ENCODE data around the gene UFSP2.

GRCh38 chr4:185424905-185425646 lies 688 bp downstream of the UFSP2 start:
- TF ChIP-seq POLR2AphosphoS5 (IDR thresholded peaks at IDR 0.05; ENCODE audit: low read depth, low read length) (0 out of 2 replicates have a peak, but pooled peaks have one; percentile 22), POLR2A (IDR thresholded peaks at IDR 0.05; ENCODE audit: low read depth, low read length) (no peak)

All from GM12892 (cell line).